Progenitor cell of endocrine pancreas (in vitro differentiated cells): ENCODE measurements around the gene AKAIN1. TPM values are rescaled to one million over a fixed set of nuclear protein-coding genes. Genes with fewer than 3 reads are reported as not detected.

ENCODE experiments used
- DNase-seq: peaks from one replicate; pipeline ENCODE4 v3.0.0; 2021; ENCODE audit warnings: low spot score; ENCODE audit not compliant: unreplicated experiment
- H3K27ac Mint-ChIP-seq: 2 replicates; pipeline ENCODE4 v1.8.0; 2021; ENCODE audit warnings: mild to moderate bottlenecking, moderate library complexity, mixed read lengths
- H3K27me3 Mint-ChIP-seq: 2 replicates; pipeline ENCODE4 v1.8.0; 2021; ENCODE audit warnings: mixed read lengths
- H3K36me3 Mint-ChIP-seq: 2 replicates; pipeline ENCODE4 v1.8.0; 2022; ENCODE audit warnings: mixed read lengths; ENCODE audit not compliant: insufficient read depth
- H3K4me1 Mint-ChIP-seq: 2 replicates; pipeline ENCODE4 v1.8.0; 2021; ENCODE audit warnings: low read depth, mixed read lengths
- H3K4me3 Mint-ChIP-seq: 2 replicates; pipeline ENCODE4 v1.8.0; 2021; ENCODE audit warnings: low read depth, mild to moderate bottlenecking, moderate library complexity, mixed read lengths
- H3K9me3 Mint-ChIP-seq: 2 replicates; pipeline ENCODE4 v1.8.0; 2021; ENCODE audit warnings: low read depth, mixed read lengths
- long read RNA-seq: library from polyadenylated mRNA; unstranded; transcript quantifications from one replicate; pipeline ENCODE4 v2.0.0, GENCODE V29; 2020
- total RNA-seq: library from RNA; stranded (reverse); gene quantifications from 2 replicates; pipeline ENCODE4 v1.2.1, GENCODE V29; 2021
- TF ChIP-seq, protein P1 (sequence below): fragments of 200-600 bp; sonication (generic); IDR thresholded peaks from one replicate; pipeline ENCODE4 v1.5.0; 2021; ENCODE audit warnings: antibody characterized with exemption, mild to moderate bottlenecking; ENCODE audit not compliant: unreplicated experiment

AKAIN1 gene, protein sequence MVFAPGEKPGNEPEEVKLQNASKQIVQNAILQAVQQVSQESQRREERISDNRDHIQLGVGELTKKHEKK
- not detected in 2 replicates for total RNA-seq
- long read RNA-seq, result 0 reads

DNA sequence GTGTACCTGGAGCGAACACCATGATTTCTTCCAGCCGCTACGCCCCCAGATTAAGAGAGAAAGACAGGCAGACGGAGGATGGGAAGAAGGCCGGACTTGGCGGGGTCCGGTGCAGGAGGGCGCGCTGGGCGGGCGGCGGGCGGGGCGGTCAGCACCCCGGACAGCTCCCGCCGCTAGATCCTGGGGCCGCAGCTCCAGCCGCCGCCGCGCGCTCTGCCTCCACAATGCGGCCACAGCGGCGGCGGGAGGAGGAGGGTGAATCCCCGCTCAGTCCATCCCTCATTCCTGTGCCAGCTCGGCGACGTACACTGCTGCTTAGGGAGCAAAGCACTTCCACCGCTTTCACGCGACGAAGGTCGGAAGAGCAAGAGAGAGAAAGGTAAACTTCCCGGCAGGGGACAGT lies at the start of gene AKAIN1:
AKAIN1 (minus strand) TSS at position 226 of the 403 bp plus-strand sequence; CDS start at position 22, 204 bp downstream.
- Mint-ChIP-seq H3K27ac (no peak within 1 kb of the TSS), H3K4me3 (peak within 1 kb of the TSS; percentile 59), H3K9me3 (no peaks in the 10 kb centered on the region), H3K27me3 (peaks cover 78% of the 10 kb centered on the region), H3K4me1 (peaks cover 1% of the 10 kb centered on the region), H3K36me3 (no peaks in the 10 kb centered on the region)
- TF ChIP-seq, protein P1, sequence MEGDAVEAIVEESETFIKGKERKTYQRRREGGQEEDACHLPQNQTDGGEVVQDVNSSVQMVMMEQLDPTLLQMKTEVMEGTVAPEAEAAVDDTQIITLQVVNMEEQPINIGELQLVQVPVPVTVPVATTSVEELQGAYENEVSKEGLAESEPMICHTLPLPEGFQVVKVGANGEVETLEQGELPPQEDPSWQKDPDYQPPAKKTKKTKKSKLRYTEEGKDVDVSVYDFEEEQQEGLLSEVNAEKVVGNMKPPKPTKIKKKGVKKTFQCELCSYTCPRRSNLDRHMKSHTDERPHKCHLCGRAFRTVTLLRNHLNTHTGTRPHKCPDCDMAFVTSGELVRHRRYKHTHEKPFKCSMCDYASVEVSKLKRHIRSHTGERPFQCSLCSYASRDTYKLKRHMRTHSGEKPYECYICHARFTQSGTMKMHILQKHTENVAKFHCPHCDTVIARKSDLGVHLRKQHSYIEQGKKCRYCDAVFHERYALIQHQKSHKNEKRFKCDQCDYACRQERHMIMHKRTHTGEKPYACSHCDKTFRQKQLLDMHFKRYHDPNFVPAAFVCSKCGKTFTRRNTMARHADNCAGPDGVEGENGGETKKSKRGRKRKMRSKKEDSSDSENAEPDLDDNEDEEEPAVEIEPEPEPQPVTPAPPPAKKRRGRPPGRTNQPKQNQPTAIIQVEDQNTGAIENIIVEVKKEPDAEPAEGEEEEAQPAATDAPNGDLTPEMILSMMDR, result no peak
- peak; percentile 66 for DNase-seq

DNA sequence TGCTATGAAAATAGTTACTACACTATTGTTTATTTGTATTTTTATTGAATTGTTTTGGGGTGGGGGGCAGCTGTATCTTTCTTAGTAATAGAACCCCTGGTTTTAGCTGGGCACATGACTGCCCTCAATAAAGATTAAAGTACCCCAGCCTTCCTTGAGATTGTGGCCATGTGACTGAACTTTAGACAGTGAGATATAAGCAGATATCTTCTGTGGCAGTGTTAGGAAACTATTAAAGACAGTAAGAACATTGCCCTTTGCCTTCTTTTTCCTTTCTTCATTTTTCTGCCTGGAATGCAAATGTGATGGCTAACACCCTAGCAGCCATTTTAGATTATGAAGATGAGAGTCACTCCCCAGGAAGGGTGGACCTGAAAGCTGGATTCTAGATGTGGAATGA lies 47.9 kb upstream of the AKAIN1 start:
- no peak for DNase-seq
- Mint-ChIP-seq H3K27ac (no peak overlapping the region), H3K36me3 (peaks cover 11% of the 10 kb centered on the region)

DNA sequence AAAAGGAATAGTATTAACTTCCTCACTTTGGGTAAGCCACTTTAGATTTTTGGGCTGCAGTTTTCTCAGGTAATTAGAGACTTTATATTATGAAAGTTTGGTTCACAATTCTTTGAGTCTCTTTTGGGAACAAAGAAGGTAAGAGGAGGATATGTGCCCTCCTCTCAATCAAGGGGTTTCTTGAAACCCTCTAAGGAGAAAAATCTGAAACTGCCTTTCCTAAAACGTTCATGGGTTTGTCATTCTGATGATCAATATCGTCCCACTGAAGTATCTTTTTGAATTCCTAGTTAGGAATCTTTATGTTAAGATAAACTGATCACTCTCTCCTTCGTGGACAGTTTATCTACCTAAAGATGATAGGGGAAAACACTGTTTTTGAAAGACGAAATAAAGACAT lies 42.4 kb upstream of the AKAIN1 start:
- H3K9me3 Mint-ChIP-seq, result no peaks in the 10 kb centered on the region
- peaks cover 11% of the 10 kb centered on the region for H3K36me3 Mint-ChIP-seq
- no peaks in the 10 kb centered on the region for H3K27me3 Mint-ChIP-seq
- TF ChIP-seq, protein P1, result no peak
- H3K27ac Mint-ChIP-seq, result no peak overlapping the region
- no peak for DNase-seq
- H3K4me1 Mint-ChIP-seq, result peaks cover 24% of the 10 kb centered on the region
- H3K4me3 Mint-ChIP-seq, result peak overlapping the region; percentile 96

More for the DNA sequence above, 47.9 kb upstream of the AKAIN1 start:
- Mint-ChIP-seq H3K9me3 (no peaks in the 10 kb centered on the region), H3K4me3 (no peak overlapping the region), H3K4me1 (peaks cover 7% of the 10 kb centered on the region), H3K27me3 (no peaks in the 10 kb centered on the region)
- TF ChIP-seq, protein P1, result no peak

DNA sequence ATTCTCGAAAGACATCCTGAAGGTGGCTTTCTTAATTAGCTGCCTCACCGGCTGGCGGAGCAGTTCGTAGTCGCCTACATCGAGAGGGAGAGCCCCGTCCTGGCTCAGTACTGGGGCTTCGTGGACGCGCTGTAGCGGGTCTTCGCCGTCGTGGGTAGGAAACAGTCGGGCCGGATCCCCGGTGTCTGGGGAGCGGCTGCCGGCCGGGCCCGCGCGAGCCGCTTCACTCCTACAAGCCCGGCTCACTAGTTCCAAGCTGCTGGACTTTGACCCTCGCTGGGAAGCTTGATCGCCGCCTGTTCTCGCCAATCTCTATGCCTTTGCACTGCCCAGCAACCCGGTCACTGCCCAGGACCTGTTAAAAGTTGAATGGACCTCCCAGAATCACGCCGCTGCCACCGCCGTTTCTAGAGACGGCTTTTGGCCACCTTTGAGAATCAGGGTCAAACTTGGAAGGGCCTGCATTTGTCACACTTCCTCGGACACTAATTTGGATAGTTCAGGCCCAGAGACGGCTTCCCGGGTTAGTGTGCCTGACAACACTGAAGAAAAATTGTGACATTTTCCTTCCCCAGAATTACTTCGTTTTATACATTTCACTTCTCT lies 41.4 kb upstream of the AKAIN1 start:
- no peaks in the 10 kb centered on the region for H3K27me3 Mint-ChIP-seq
- peaks cover 10% of the 10 kb centered on the region for H3K36me3 Mint-ChIP-seq
- H3K4me3 Mint-ChIP-seq, result peak overlapping the region; percentile 96
- H3K27ac Mint-ChIP-seq, result peak overlapping the region; percentile 99
- H3K4me1 Mint-ChIP-seq, result peaks cover 24% of the 10 kb centered on the region
- H3K9me3 Mint-ChIP-seq, result no peaks in the 10 kb centered on the region
- TF ChIP-seq, protein P1, result no peak
- peak; percentile 40 for DNase-seq

DNA sequence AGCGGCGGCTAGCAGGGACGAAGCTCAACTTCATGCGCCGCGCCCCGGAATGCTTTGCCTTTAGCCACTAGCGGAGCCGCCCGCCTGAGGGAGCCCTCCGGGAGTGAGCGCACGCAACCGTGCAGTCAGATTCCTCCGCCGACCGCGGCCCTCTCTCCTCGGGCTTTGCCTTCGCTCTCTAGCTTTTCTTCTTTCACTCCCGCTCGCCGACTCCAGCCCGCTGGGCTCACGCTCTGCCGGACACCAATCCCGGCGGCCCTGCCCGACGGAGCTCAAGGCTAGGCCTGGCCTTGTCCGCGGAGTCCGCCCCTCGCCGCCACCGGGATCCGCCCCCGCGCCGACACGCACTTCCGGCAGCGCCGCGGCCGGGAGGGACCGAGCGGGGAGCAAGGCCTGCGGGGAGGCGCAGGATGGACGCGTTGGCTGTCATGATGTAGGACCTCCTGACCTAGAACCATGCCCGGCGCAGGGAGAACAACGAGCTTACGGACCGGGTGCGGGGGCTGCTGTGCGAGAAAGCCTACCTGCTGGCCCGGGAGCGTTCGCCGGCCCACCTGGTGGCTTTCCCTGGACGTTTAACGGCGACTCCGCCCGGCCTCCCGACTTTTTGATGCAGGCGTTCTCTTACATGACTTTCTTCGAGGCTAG lies 40.8 kb upstream of the AKAIN1 start:
- TF ChIP-seq, protein P1, result peak; percentile 31
- Mint-ChIP-seq H3K4me1 (peaks cover 24% of the 10 kb centered on the region), H3K4me3 (peak overlapping the region; percentile 96), H3K27ac (peak overlapping the region; percentile 99), H3K27me3 (no peaks in the 10 kb centered on the region), H3K36me3 (peaks cover 7% of the 10 kb centered on the region), H3K9me3 (no peaks in the 10 kb centered on the region)
- peak; percentile 70 for DNase-seq
